Measurements from ENCODE around the gene CLK2.
"Not testable (repeated sequence)": the region's sequence is repeated elsewhere in the genome, so short reads cannot be mapped to it uniquely, and the experiment has no call there.

CLK2 gene

GRCh38 chr1:155295942-155296267 lies 22.6 kb upstream of the CLK2 start:
- DNase-seq: no peak

GRCh38 chr1:155295183-155295941 lies 22.1 kb upstream of the CLK2 start:
- no peak for DNase-seq

- no peak for DNase-seq
Observed at GRCh38 chr1:155294520-155295182, 21.3 kb upstream of the CLK2 start.

- DNase-seq: no peak
Observed at GRCh38 chr1:155293086-155293749, 19.9 kb upstream of the CLK2 start.

- DNase-seq: not testable (repeated sequence)
Observed at GRCh38 chr1:155291006-155291405, 17.7 kb upstream of the CLK2 start.

- no peak for DNase-seq
Observed at GRCh38 chr1:155287987-155288543, 14.8 kb upstream of the CLK2 start.

- DNase-seq: no peak
Observed at GRCh38 chr1:155286544-155286943, 13.2 kb upstream of the CLK2 start.

- no peak for DNase-seq
Observed at GRCh38 chr1:155285631-155286044, 12.3 kb upstream of the CLK2 start.

- no peak for DNase-seq
Observed at GRCh38 chr1:155285063-155285462, 11.8 kb upstream of the CLK2 start.

- DNase-seq: no peak
Observed at GRCh38 chr1:155284476-155284875, 11.2 kb upstream of the CLK2 start.

GRCh38 chr1:155282488-155283091 lies 9.3 kb upstream of the CLK2 start:
- no peak for DNase-seq

GRCh38 chr1:155279268-155279667 lies 6.0 kb upstream of the CLK2 start:
- no peak for DNase-seq

- no peak for DNase-seq
Observed at GRCh38 chr1:155278689-155279160, 5.4 kb upstream of the CLK2 start.

GRCh38 chr1:155277902-155278688 lies 4.8 kb upstream of the CLK2 start:
- peak; percentile 82 for DNase-seq

- peak; percentile 97 for DNase-seq
Observed at GRCh38 chr1:155277070-155277901, 4.0 kb upstream of the CLK2 start, which contains the start of gene HCN3. Gene HCN3, plus strand, starts transcription at chr1:155277463. Its CDS starts 128 bp downstream, at chr1:155277591.

GRCh38 chr1:155272466-155273342 lies 600 bp downstream of the CLK2 start:
- peak; percentile 9 for DNase-seq

- DNase-seq: no peak
Observed at GRCh38 chr1:155269381-155269780, 3.9 kb downstream of the CLK2 start.

GRCh38 chr1:155268630-155269029 lies 4.7 kb downstream of the CLK2 start:
- no peak for DNase-seq

GRCh38 chr1:155267373-155267772 lies 5.9 kb downstream of the CLK2 start:
- no peak for DNase-seq

- no peak for DNase-seq
Observed at GRCh38 chr1:155266553-155266952, 6.8 kb downstream of the CLK2 start.

Measured in NCI-H1105 (cell line).